Measurements from ENCODE around the gene ARID3A.

Gene ARID3A

GRCh38 chr19:989381-990081, 63.7 kb downstream of the ARID3A start:
- H3K27ac ChIP-seq, result no peak overlapping the region
- no peak for DNase-seq (ENCODE audit: low spot score)
- no peak for TF ChIP-seq CTCF (IDR thresholded peaks at IDR 0.05)
- no peak overlapping the region for H3K4me3 ChIP-seq

GRCh38 chr19:990119-990571, 64.3 kb downstream of the ARID3A start:
- no peak overlapping the region for H3K27ac ChIP-seq
- H3K4me3 ChIP-seq, result no peak overlapping the region
- TF ChIP-seq CTCF (IDR thresholded peaks at IDR 0.05), result no peak
- DNase-seq (ENCODE audit: low spot score), result no peak

- DNase-seq (ENCODE audit: low spot score), result no peak
- Histone ChIP-seq H3K4me3 (no peak overlapping the region), H3K27ac (no peak overlapping the region)
- no peak for TF ChIP-seq CTCF (IDR thresholded peaks at IDR 0.05)
Observed at GRCh38 chr19:990746-991145, 64.9 kb downstream of the ARID3A start.

GRCh38 chr19:991174-991931, 65.5 kb downstream of the ARID3A start:
- no peak for TF ChIP-seq CTCF (IDR thresholded peaks at IDR 0.05)
- no peak for DNase-seq (ENCODE audit: low spot score)
- Histone ChIP-seq H3K4me3 (no peak overlapping the region), H3K27ac (no peak overlapping the region)

- no peak for TF ChIP-seq CTCF (IDR thresholded peaks at IDR 0.05)
- Histone ChIP-seq H3K4me3 (no peak overlapping the region), H3K27ac (no peak overlapping the region)
- no peak for DNase-seq (ENCODE audit: low spot score)
Observed at GRCh38 chr19:991932-992669, 66.3 kb downstream of the ARID3A start.

- H3K4me3 ChIP-seq, result no peak overlapping the region
- TF ChIP-seq CTCF (IDR thresholded peaks at IDR 0.05), result no peak
- DNase-seq (ENCODE audit: low spot score), result no peak
- H3K27ac ChIP-seq, result no peak overlapping the region
Observed at GRCh38 chr19:992670-993055, 66.8 kb downstream of the ARID3A start.

All from coronary artery (tissue), 2 donors.